GM13976 (cell line): ENCODE data around the gene PMS1.

Experiments used
- DNase-seq: peaks from one replicate; pipeline ENCODE4 v3.0.0; 2012; ENCODE audit warnings: low spot score
- CTCF ChIP-seq: IDR thresholded peaks from 2 replicates; pipeline ENCODE4 v1.5.1; 2012; ENCODE audit warnings: borderline replicate concordance, mild to moderate bottlenecking; ENCODE audit not compliant: insufficient read depth; ENCODE audit errors: extremely low read depth, missing control alignments, control extremely low read depth
- in situ Hi-C: fragments of 300-500 bp; cut with MboI; formaldehyde crosslinking; loops from one replicate; pipeline ENCODE4 v1.12.0; 2022; ENCODE audit warnings: low sequenced_read_pairs, mixed read lengths, inconsistent platforms; ENCODE audit not compliant: unreplicated experiment

PMS1 gene

GRCh38 chr2:189794310-189794709, 10.1 kb downstream of the PMS1 start:
- DNase-seq, result no peak
- TF ChIP-seq CTCF, result no peak
- in situ Hi-C loops, result loop anchor here (10.0 kb wide), 1 partner anchor 270 kb away; the partner anchor contains the start of gene MSTN

- no peak for TF ChIP-seq CTCF
- in situ Hi-C loops, result loop anchor here (10.0 kb wide), 1 partner anchor 267 kb away; the partner anchor contains the start of gene MSTN
- DNase-seq, result no peak
These were observed 13.7 kb downstream of the PMS1 start for GRCh38 chr2:189797902-189798301.

DNA sequence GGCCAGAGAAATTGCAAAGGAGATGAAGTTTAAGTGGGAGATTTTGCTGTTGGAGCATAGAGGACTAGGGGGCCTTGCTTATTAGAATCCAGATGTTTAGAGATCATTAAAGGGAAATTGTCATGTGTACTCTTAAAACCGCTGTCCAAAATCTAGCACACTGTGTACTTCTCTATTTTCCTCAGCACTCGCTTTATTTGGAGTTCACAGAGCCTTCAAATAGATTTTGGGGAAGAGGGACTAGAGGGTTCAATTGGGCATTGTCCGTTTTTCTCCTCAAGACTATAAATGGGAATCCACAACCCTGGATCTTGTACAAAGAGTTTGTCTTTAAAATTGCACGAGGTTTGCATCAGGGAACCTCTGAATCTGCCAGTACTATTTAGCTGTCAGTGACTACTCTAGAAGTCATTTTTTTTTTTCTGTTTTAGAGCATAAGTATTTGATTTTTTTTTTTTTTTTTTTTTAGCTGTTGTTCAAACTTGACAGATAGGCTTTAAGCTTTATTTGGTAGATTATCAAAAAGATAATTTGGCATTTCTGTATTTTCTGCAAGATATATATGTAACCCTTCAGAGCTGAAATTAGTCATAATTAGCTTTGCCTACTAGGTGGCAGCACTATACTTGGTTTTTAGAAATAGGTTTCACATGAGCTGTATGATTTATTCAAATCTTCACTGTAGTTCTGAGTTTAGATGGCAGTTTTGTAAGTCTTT, 14.2 kb downstream of the PMS1 start:
- in situ Hi-C loops, result loop anchor here (10.0 kb wide), 1 partner anchor 266 kb away; the partner anchor contains the start of gene MSTN
- peak; percentile 33 for TF ChIP-seq CTCF
- peak; percentile 17 for DNase-seq

- in situ Hi-C loops, result loop anchor here (10.0 kb wide), 1 partner anchor 266 kb away; the partner anchor contains the start of gene MSTN
- no peak for DNase-seq
- no peak for TF ChIP-seq CTCF
These were observed 14.7 kb downstream of the PMS1 start for GRCh38 chr2:189799030-189799331.

- DNase-seq, result no peak
- in situ Hi-C loops, result loop anchor here (10.0 kb wide), 1 partner anchor 265 kb away; the partner anchor contains the start of gene MSTN
- no peak for TF ChIP-seq CTCF
These were observed 15.3 kb downstream of the PMS1 start for GRCh38 chr2:189799531-189799930.

GRCh38 chr2:189802396-189802912, 18.2 kb downstream of the PMS1 start:
- TF ChIP-seq CTCF, result no peak
- in situ Hi-C loops, result no loop called here
- DNase-seq, result no peak
